Stimulated activated CD8-positive, alpha-beta memory T cell treated with anti-CD3 and anti-CD28 coated beads, Interleukin-2, amount 100 ng/mL, for 1 hour (primary cell): ENCODE results near the gene CAMK4.

Experiments used
- DNase-seq, 2 donors: peaks; one replicate each; pipeline ENCODE4 v3.0.0-alpha.2; 2020; ENCODE audit warnings: low read depth in 2 of 2

CAMK4 gene

GRCh38 chr5:111422747-111423720 is 198.8 kb downstream of the CAMK4 start:
- no peak for DNase-seq

GRCh38 chr5:111425205-111425604 is 201.0 kb downstream of the CAMK4 start:
- no peak for DNase-seq

GRCh38 chr5:111427762-111428161 is 203.6 kb downstream of the CAMK4 start:
- DNase-seq: no peak

- DNase-seq: no peak
Measured at GRCh38 chr5:111432883-111433536, 208.8 kb downstream of the CAMK4 start.

- DNase-seq: no peak
Measured at GRCh38 chr5:111434800-111435199, 210.6 kb downstream of the CAMK4 start.

GRCh38 chr5:111439473-111440075 is 215.4 kb downstream of the CAMK4 start:
- no peak for DNase-seq

GRCh38 chr5:111447099-111447498 is 222.9 kb downstream of the CAMK4 start:
- no peak for DNase-seq

GRCh38 chr5:111447822-111448221 is 223.6 kb downstream of the CAMK4 start:
- no peak for DNase-seq

- DNase-seq: no peak
Measured at GRCh38 chr5:111453295-111453694, 229.1 kb downstream of the CAMK4 start.

- no peak for DNase-seq
Measured at GRCh38 chr5:111453747-111454146, 229.6 kb downstream of the CAMK4 start.

GRCh38 chr5:111454198-111454622 is 230.0 kb downstream of the CAMK4 start:
- no peak for DNase-seq

GRCh38 chr5:111454776-111455175 is 230.6 kb downstream of the CAMK4 start:
- no peak for DNase-seq

GRCh38 chr5:111461255-111461671 is 237.1 kb downstream of the CAMK4 start:
- no peak for DNase-seq

GRCh38 chr5:111461934-111462333 is 237.8 kb downstream of the CAMK4 start:
- no peak for DNase-seq

- no peak for DNase-seq
Measured at GRCh38 chr5:111463311-111463710, 239.1 kb downstream of the CAMK4 start.

- no peak for DNase-seq
Measured at GRCh38 chr5:111469293-111469896, 245.2 kb downstream of the CAMK4 start.

- no peak for DNase-seq
Measured at GRCh38 chr5:111469903-111470302, 245.7 kb downstream of the CAMK4 start.

GRCh38 chr5:111472096-111472495 is 247.9 kb downstream of the CAMK4 start:
- no peak for DNase-seq

- DNase-seq: no peak
Measured at GRCh38 chr5:111472579-111472978, 248.4 kb downstream of the CAMK4 start.

GRCh38 chr5:111478266-111478665 is 254.1 kb downstream of the CAMK4 start:
- no peak for DNase-seq

GRCh38 chr5:111478898-111479297 is 254.7 kb downstream of the CAMK4 start:
- no peak for DNase-seq

- no peak for DNase-seq
Measured at GRCh38 chr5:111480346-111480745, 256.2 kb downstream of the CAMK4 start.
